H4 (cell line): ENCODE data around the gene DGKI. TPM values are rescaled to one million over a fixed set of nuclear protein-coding genes. Genes with fewer than 3 reads are reported as not detected.

Source experiments
- DNase-seq: peaks from one replicate; pipeline ENCODE4 v3.0.0-alpha.2; 2015; ENCODE audit warnings: low spot score
- total RNA-seq: library from RNA; depleted of rRNA; stranded (reverse); fragments of >200 nt; shearing (Covaris generic); gene quantifications from 2 replicates; pipeline ENCODE4 v1.2.3, GENCODE V29; 2014

The DGKI gene
- total RNA-seq, 1 experiment from 2014 or later: 1.5 TPM

- no peak for DNase-seq
Measured at GRCh38 chr7:137687556-137688265, 159.1 kb downstream of the DGKI start.

GRCh38 chr7:137685433-137686164, 161.2 kb downstream of the DGKI start:
- no peak for DNase-seq

GRCh38 chr7:137684776-137685175, 162.0 kb downstream of the DGKI start:
- no peak for DNase-seq

GRCh38 chr7:137684316-137684715, 162.5 kb downstream of the DGKI start:
- DNase-seq: no peak

GRCh38 chr7:137682596-137682995, 164.2 kb downstream of the DGKI start:
- no peak for DNase-seq

- no peak for DNase-seq
Measured at GRCh38 chr7:137681657-137682562, 164.9 kb downstream of the DGKI start.

- no peak for DNase-seq
Measured at GRCh38 chr7:137674551-137675409, 172.0 kb downstream of the DGKI start.

- DNase-seq: no peak
Measured at GRCh38 chr7:137674048-137674447, 172.7 kb downstream of the DGKI start.

- no peak for DNase-seq
Measured at GRCh38 chr7:137671920-137672319, 174.9 kb downstream of the DGKI start.

GRCh38 chr7:137670222-137671064, 176.3 kb downstream of the DGKI start:
- peak; percentile 37 for DNase-seq

- no peak for DNase-seq
Measured at GRCh38 chr7:137669706-137670105, 177.1 kb downstream of the DGKI start.

GRCh38 chr7:137668404-137668803, 178.4 kb downstream of the DGKI start:
- no peak for DNase-seq

- peak; percentile 95 for DNase-seq
Measured at GRCh38 chr7:137667633-137668387, 179.0 kb downstream of the DGKI start.

GRCh38 chr7:137664846-137665245, 181.9 kb downstream of the DGKI start:
- no peak for DNase-seq

- no peak for DNase-seq
Measured at GRCh38 chr7:137661634-137662033, 185.1 kb downstream of the DGKI start.

- no peak for DNase-seq
Measured at GRCh38 chr7:137658190-137658900, 188.4 kb downstream of the DGKI start.

- no peak for DNase-seq
Measured at GRCh38 chr7:137657476-137658189, 189.1 kb downstream of the DGKI start.

GRCh38 chr7:137656850-137657232, 189.9 kb downstream of the DGKI start:
- DNase-seq: no peak
